H9 (cell line): Measurements from ENCODE around the gene ELP1. TPM values are rescaled to one million over a fixed set of nuclear protein-coding genes. Genes with fewer than 3 reads are reported as not detected.

Experiments
- DNase-seq: peaks from one replicate; pipeline ENCODE4 v3.0.0-alpha.2; 2017
- H2AFZ ChIP-seq: one replicate; pipeline ENCODE4 v1.6.1; 2013; ENCODE audit warnings: mild to moderate bottlenecking, low read length, control low read depth, moderate library complexity
- H2AK5ac ChIP-seq: 2 replicates; pipeline ENCODE4 v1.6.1; 2013; ENCODE audit warnings: low read length, control low read depth, mixed read lengths; ENCODE audit not compliant: insufficient read length
- H2BK120ac ChIP-seq: one replicate; pipeline ENCODE4 v1.6.1; 2013; ENCODE audit warnings: low read depth, mild to moderate bottlenecking, low read length, control low read depth, inconsistent platforms; ENCODE audit not compliant: poor library complexity, severe bottlenecking
- H2BK12ac ChIP-seq: 2 replicates; pipeline ENCODE4 v1.6.1; 2013; ENCODE audit warnings: low read length, control low read depth, mixed read lengths, low read depth; ENCODE audit not compliant: insufficient read length
- H2BK15ac ChIP-seq: 2 replicates; pipeline ENCODE4 v1.6.1; 2013; ENCODE audit warnings: low read depth, low read length, control low read depth
- H2BK20ac ChIP-seq: one replicate; pipeline ENCODE4 v1.6.1; 2013; ENCODE audit warnings: low read depth, mild to moderate bottlenecking, low read length, control low read depth, inconsistent platforms; ENCODE audit not compliant: poor library complexity, severe bottlenecking
- H2BK5ac ChIP-seq: 2 replicates; pipeline ENCODE4 v1.6.1; 2013; ENCODE audit warnings: low read length, control low read depth, mixed read lengths; ENCODE audit not compliant: insufficient read length
- H3K14ac ChIP-seq: 2 replicates; pipeline ENCODE4 v1.6.1; 2013; ENCODE audit warnings: low read length, control low read depth; ENCODE audit not compliant: insufficient read depth
- H3K18ac ChIP-seq: 2 replicates; pipeline ENCODE4 v1.6.1; 2013; ENCODE audit warnings: low read depth, mild to moderate bottlenecking, mixed read lengths, low read length, control low read depth; ENCODE audit not compliant: insufficient read length
- H3K23ac ChIP-seq: 2 replicates; pipeline ENCODE4 v1.6.1; 2013; ENCODE audit warnings: low read length, control low read depth, mixed read lengths, low read depth; ENCODE audit not compliant: insufficient read length
- H3K23me2 ChIP-seq: 2 replicates; pipeline ENCODE4 v1.6.1; 2013; ENCODE audit warnings: low read depth, mild to moderate bottlenecking, mixed read lengths, low read length, control low read depth; ENCODE audit not compliant: insufficient read length, poor library complexity, severe bottlenecking
- H3K27ac ChIP-seq: 2 replicates; pipeline ENCODE4 v1.5.1; 2013; ENCODE audit warnings: low read length, control low read depth, mixed read lengths, low read depth; ENCODE audit not compliant: insufficient read length
- H3K27me3 ChIP-seq: 2 replicates; pipeline ENCODE4 v1.6.1; 2013; ENCODE audit warnings: low read length, control low read depth, inconsistent platforms; ENCODE audit not compliant: insufficient read depth
- H3K4ac ChIP-seq: 2 replicates; pipeline ENCODE4 v1.6.1; 2013; ENCODE audit warnings: low read depth, mild to moderate bottlenecking, control low read depth, inconsistent platforms, low read length, moderate library complexity
- H3K4me1 ChIP-seq: 2 replicates; pipeline ENCODE4 v1.6.1; 2013; ENCODE audit warnings: low read length, control low read depth, inconsistent platforms; ENCODE audit not compliant: insufficient read depth
- H3K4me2 ChIP-seq: 2 replicates; pipeline ENCODE4 v1.6.1; 2013; ENCODE audit warnings: low read length, control low read depth, mixed read lengths; ENCODE audit not compliant: insufficient read length, insufficient read depth
- H3K56ac ChIP-seq: 2 replicates; pipeline ENCODE4 v1.6.1; 2013; ENCODE audit warnings: low read depth, mild to moderate bottlenecking, mixed read lengths, low read length, control low read depth; ENCODE audit not compliant: insufficient read length
- H3K79me1 ChIP-seq: 2 replicates; pipeline ENCODE4 v1.6.1; 2013; ENCODE audit warnings: low read depth, mild to moderate bottlenecking, moderate library complexity, low read length, control low read depth, inconsistent platforms; ENCODE audit not compliant: insufficient read depth, poor library complexity, severe bottlenecking
- H3K79me2 ChIP-seq: 2 replicates; pipeline ENCODE4 v1.6.1; 2013; ENCODE audit warnings: low read length, control low read depth, inconsistent platforms; ENCODE audit not compliant: insufficient read depth
- H3K9ac ChIP-seq: 2 replicates; pipeline ENCODE4 v1.6.1; 2013; ENCODE audit warnings: low read length, control low read depth, mixed read lengths; ENCODE audit not compliant: insufficient read length; ENCODE audit errors: extremely low read depth
- H3K9me3 ChIP-seq: one replicate; pipeline ENCODE4 v1.6.1; 2013; ENCODE audit warnings: low read depth, low read length, inconsistent platforms; ENCODE audit not compliant: control insufficient read depth
- H3T11ph ChIP-seq: one replicate; pipeline ENCODE4 v1.6.1; 2013; ENCODE audit warnings: mild to moderate bottlenecking, low read length, control low read depth, inconsistent platforms
- H4K20me1 ChIP-seq: one replicate; pipeline ENCODE4 v1.6.1; 2013; ENCODE audit not compliant: control insufficient read depth, insufficient read length, insufficient read depth
- H4K5ac ChIP-seq: 2 replicates; pipeline ENCODE4 v1.6.1; 2013; ENCODE audit warnings: low read depth, mild to moderate bottlenecking, mixed read lengths, low read length, control low read depth; ENCODE audit not compliant: insufficient read length
- H4K8ac ChIP-seq: replicated peaks from 2 replicates; pipeline ENCODE4 v1.6.1; 2013; ENCODE audit warnings: low read length, control low read depth, mixed read lengths, low read depth; ENCODE audit not compliant: insufficient read length
- H4K91ac ChIP-seq: 2 replicates; pipeline ENCODE4 v1.6.1; 2013; ENCODE audit warnings: low read depth, mild to moderate bottlenecking, moderate library complexity, mixed read lengths, low read length, control low read depth; ENCODE audit not compliant: insufficient read length
- H3K27ac Mint-ChIP-seq, 3 experiments: 2 replicates in 2 of 3; 3 replicates in 1 of 3; pipeline ENCODE4 v1.8.0; 2020 to 2021; ENCODE audit warnings: mixed read lengths in 3 of 3, mild to moderate bottlenecking in 1 of 3, moderate library complexity in 1 of 3
- H3K27me3 Mint-ChIP-seq: 2 replicates; pipeline ENCODE4 v1.8.0; 2021; ENCODE audit warnings: low read depth, mild to moderate bottlenecking, moderate library complexity, mixed read lengths
- H3K36me3 Mint-ChIP-seq, 3 experiments: 2 replicates in 2 of 3; 3 replicates in 1 of 3; pipeline ENCODE4 v1.8.0; 2020 to 2021; ENCODE audit warnings: low read depth in 3 of 3, mixed read lengths in 3 of 3; ENCODE audit not compliant: insufficient read depth in 1 of 3
- H3K4me1 Mint-ChIP-seq, 2 experiments: 2 replicates each; pipeline ENCODE4 v1.8.0; 2020; ENCODE audit warnings: mixed read lengths in 2 of 2
- H3K4me3 Mint-ChIP-seq, 2 experiments: 2 replicates in 1 of 2; 3 replicates in 1 of 2; pipeline ENCODE4 v1.8.0; 2020 to 2021; ENCODE audit warnings: mild to moderate bottlenecking in 2 of 2, mixed read lengths in 2 of 2, moderate library complexity in 1 of 2
- H3K9me3 Mint-ChIP-seq, 2 experiments: 2 replicates in 1 of 2; 3 replicates in 1 of 2; pipeline ENCODE4 v1.8.0; 2020; ENCODE audit warnings: mild to moderate bottlenecking in 2 of 2, mixed read lengths in 2 of 2, moderate library complexity in 1 of 2
- CTCF ChIP-seq: fragments of 200-600 bp; sonication (generic); conservative IDR thresholded peaks from 3 replicates; pipeline ENCODE4 v1.8.0; 2021; ENCODE audit warnings: antibody characterized with exemption, mild to moderate bottlenecking
- WGBS: extraction: QIAGEN DNeasy Blood & Tissue Kit; methylation state at CpG from one replicate; pipeline ENCODE4 v1.1.7; 2013; ENCODE audit warnings: missing lambda C conversion rate, low lambda C conversion rate, mixed read lengths; ENCODE audit not compliant: insufficient read length; ENCODE audit errors: extremely low coverage; 5-methylcytosine and 5-hydroxymethylcytosine counted together
- total RNA-seq: library from RNA; stranded (reverse); gene quantifications from 2 replicates; pipeline ENCODE4 v1.2.1, GENCODE V29; 2021

ELP1 gene
- total RNA-seq, 1 experiment from 2014 or later: 38.7 TPM

- no peak overlapping the region for H2BK20ac ChIP-seq
- Mint-ChIP-seq H3K27ac (no peak overlapping the region), H3K4me3 (no peak overlapping the region), H3K27me3 (no peaks in the 10 kb centered on the region; the same call in 1 of the 2 replicates), H3K36me3 (peaks cover 4 to 19% (median 4%) of the 10 kb centered on the region in 3 experiments; a peak in 4 of 7 replicates), H3K4me1 (no peaks in the 10 kb centered on the region), H3K9me3 (no peaks in the 10 kb centered on the region)
- H4K20me1 ChIP-seq: no peaks in the 10 kb centered on the region
- H3K18ac ChIP-seq: no peak overlapping the region
- H3K27ac ChIP-seq: no peak overlapping the region
- no peak overlapping the region for H3K23ac ChIP-seq
- no peaks in the 10 kb centered on the region for H3K4me1 ChIP-seq
- no peak overlapping the region for H3K56ac ChIP-seq
- H2AFZ ChIP-seq: no peak overlapping the region
- no peak overlapping the region for H2BK12ac ChIP-seq
- no peaks in the 10 kb centered on the region for H3K79me2 ChIP-seq
- H2AK5ac ChIP-seq: no peak overlapping the region
- no peaks in the 10 kb centered on the region for H3K23me2 ChIP-seq
- no peak overlapping the region for H4K91ac ChIP-seq
- H3K27me3 ChIP-seq: no peaks in the 10 kb centered on the region
- no peaks in the 10 kb centered on the region for H3K79me1 ChIP-seq
- no peak overlapping the region for H3K4ac ChIP-seq
- no peak overlapping the region for H3K4me2 ChIP-seq
- DNase-seq: no peak
- no peak overlapping the region for H4K8ac ChIP-seq
- no CpG with 5 or more reads among the region's 3 CpGs for WGBS
- TF ChIP-seq CTCF: no peak
- H2BK5ac ChIP-seq: no peak overlapping the region
- H3K14ac ChIP-seq: no peak overlapping the region
- no peaks in the 10 kb centered on the region for H3K9me3 ChIP-seq
- no peak overlapping the region for H2BK120ac ChIP-seq
- H2BK15ac ChIP-seq: no peak overlapping the region
- H3K9ac ChIP-seq: no peak overlapping the region
- H3T11ph ChIP-seq: no peak overlapping the region
- H4K5ac ChIP-seq: no peak overlapping the region
Measured at GRCh38 chr9:108863891-108864290, 70.0 kb downstream of the ELP1 start.
